ENCODE data around the gene SPSB2. TPM values are rescaled to one million over a fixed set of nuclear protein-coding genes. Genes with fewer than 3 reads are reported as not detected.

SPSB2 gene
- 1 to 10 TPM; 2.2 to 2.4 TPM for total RNA-seq

GRCh38 chr12:6873094-6874014 is at the start of gene SPSB2:
TSS of gene SPSB2 (minus strand) at chr12:6873303. CDS start at chr12:6872901, 402 bp downstream.
- peaks cover 38% of the 10 kb centered on the region for H3K4me1 Mint-ChIP-seq
- peak within 1 kb of the TSS; percentile 94 for H3K27ac Mint-ChIP-seq
- H3K36me3 Mint-ChIP-seq (ENCODE audit: low read depth): peaks cover 98% of the 10 kb centered on the region
- H3K9me3 Mint-ChIP-seq: no peaks in the 10 kb centered on the region
- H3K4me3 Mint-ChIP-seq: peak within 1 kb of the TSS; percentile 94
- no peaks in the 10 kb centered on the region for H3K27me3 Mint-ChIP-seq
- ATAC-seq (replicated peaks): peak; percentile 78

GRCh38 chr12:6921996-6922946 is 49.2 kb upstream of the SPSB2 start:
- ATAC-seq (replicated peaks): no peak
- H3K27ac Mint-ChIP-seq: peak overlapping the region; percentile 98
- no peaks in the 10 kb centered on the region for H3K9me3 Mint-ChIP-seq
- H3K4me1 Mint-ChIP-seq: peaks cover 40% of the 10 kb centered on the region
- no peak overlapping the region for H3K4me3 Mint-ChIP-seq
- H3K36me3 Mint-ChIP-seq (ENCODE audit: low read depth): peaks cover 84% of the 10 kb centered on the region
- no peaks in the 10 kb centered on the region for H3K27me3 Mint-ChIP-seq

- Mint-ChIP-seq H3K27ac (peak overlapping the region; percentile 20), H3K4me3 (no peak overlapping the region), H3K36me3 (ENCODE audit: low read depth) (peaks cover 84% of the 10 kb centered on the region), H3K4me1 (peaks cover 40% of the 10 kb centered on the region), H3K9me3 (no peaks in the 10 kb centered on the region), H3K27me3 (no peaks in the 10 kb centered on the region)
- ATAC-seq (replicated peaks): no peak
Observed at GRCh38 chr12:6921539-6921938, 48.4 kb upstream of the SPSB2 start.

GRCh38 chr12:6919588-6919987 is 46.5 kb upstream of the SPSB2 start:
- H3K36me3 Mint-ChIP-seq (ENCODE audit: low read depth): peaks cover 98% of the 10 kb centered on the region
- no peaks in the 10 kb centered on the region for H3K9me3 Mint-ChIP-seq
- peak overlapping the region; percentile 35 for H3K4me3 Mint-ChIP-seq
- no peaks in the 10 kb centered on the region for H3K27me3 Mint-ChIP-seq
- peak overlapping the region; percentile 75 for H3K27ac Mint-ChIP-seq
- H3K4me1 Mint-ChIP-seq: peaks cover 34% of the 10 kb centered on the region
- ATAC-seq (replicated peaks): no peak

- ATAC-seq (replicated peaks): no peak
- Mint-ChIP-seq H3K27ac (peak overlapping the region; percentile 93), H3K4me3 (peak overlapping the region; percentile 96), H3K4me1 (peaks cover 26% of the 10 kb centered on the region), H3K9me3 (no peaks in the 10 kb centered on the region), H3K36me3 (ENCODE audit: low read depth) (peaks cover 84% of the 10 kb centered on the region), H3K27me3 (no peaks in the 10 kb centered on the region)
Observed at GRCh38 chr12:6917491-6918231, 44.6 kb upstream of the SPSB2 start.

GRCh38 chr12:6916426-6917200 is 43.5 kb upstream of the SPSB2 start:
- no peaks in the 10 kb centered on the region for H3K27me3 Mint-ChIP-seq
- no peak for ATAC-seq (replicated peaks)
- H3K27ac Mint-ChIP-seq: peak overlapping the region; percentile 93
- peaks cover 25% of the 10 kb centered on the region for H3K4me1 Mint-ChIP-seq
- peaks cover 74% of the 10 kb centered on the region for H3K36me3 Mint-ChIP-seq (ENCODE audit: low read depth)
- peak overlapping the region; percentile 96 for H3K4me3 Mint-ChIP-seq
- H3K9me3 Mint-ChIP-seq: no peaks in the 10 kb centered on the region

- H3K4me1 Mint-ChIP-seq: peaks cover 25% of the 10 kb centered on the region
- peaks cover 66% of the 10 kb centered on the region for H3K36me3 Mint-ChIP-seq (ENCODE audit: low read depth)
- H3K27me3 Mint-ChIP-seq: no peaks in the 10 kb centered on the region
- ATAC-seq (replicated peaks): no peak
- H3K9me3 Mint-ChIP-seq: no peaks in the 10 kb centered on the region
- H3K27ac Mint-ChIP-seq: peak overlapping the region; percentile 93
- peak overlapping the region; percentile 96 for H3K4me3 Mint-ChIP-seq
Observed at GRCh38 chr12:6915789-6916285, 42.7 kb upstream of the SPSB2 start.

- Mint-ChIP-seq H3K27ac (peak overlapping the region; percentile 93), H3K4me3 (peak overlapping the region; percentile 96), H3K9me3 (no peaks in the 10 kb centered on the region), H3K36me3 (ENCODE audit: low read depth) (peaks cover 59% of the 10 kb centered on the region), H3K4me1 (peaks cover 25% of the 10 kb centered on the region), H3K27me3 (no peaks in the 10 kb centered on the region)
- ATAC-seq (replicated peaks): no peak
Observed at GRCh38 chr12:6914947-6915788, 42.1 kb upstream of the SPSB2 start.

GRCh38 chr12:6914246-6914946 is 41.3 kb upstream of the SPSB2 start, which contains the start of gene ENO2:
TSS of gene ENO2 (plus strand) at chr12:6914580. CDS start at chr12:6915833, 1,253 bp downstream.
- Mint-ChIP-seq H3K36me3 (ENCODE audit: low read depth) (peaks cover 52% of the 10 kb centered on the region), H3K27ac (peak within 1 kb of the TSS; percentile 93), H3K4me3 (peak within 1 kb of the TSS; percentile 96), H3K9me3 (no peaks in the 10 kb centered on the region), H3K27me3 (no peaks in the 10 kb centered on the region), H3K4me1 (peaks cover 17% of the 10 kb centered on the region)
- ATAC-seq (replicated peaks): peak; percentile 97

- H3K27me3 Mint-ChIP-seq: no peaks in the 10 kb centered on the region
- ATAC-seq (replicated peaks): no peak
- peak overlapping the region; percentile 96 for H3K4me3 Mint-ChIP-seq
- peaks cover 14% of the 10 kb centered on the region for H3K4me1 Mint-ChIP-seq
- peak overlapping the region; percentile 93 for H3K27ac Mint-ChIP-seq
- H3K9me3 Mint-ChIP-seq: no peaks in the 10 kb centered on the region
- H3K36me3 Mint-ChIP-seq (ENCODE audit: low read depth): peaks cover 33% of the 10 kb centered on the region
Observed at GRCh38 chr12:6912164-6912935, 39.2 kb upstream of the SPSB2 start.

GRCh38 chr12:6909421-6910145 is 36.5 kb upstream of the SPSB2 start:
- H3K4me3 Mint-ChIP-seq: no peak overlapping the region
- H3K36me3 Mint-ChIP-seq (ENCODE audit: low read depth): peaks cover 5% of the 10 kb centered on the region
- no peak for ATAC-seq (replicated peaks)
- H3K27me3 Mint-ChIP-seq: no peaks in the 10 kb centered on the region
- no peaks in the 10 kb centered on the region for H3K9me3 Mint-ChIP-seq
- peaks cover 8% of the 10 kb centered on the region for H3K4me1 Mint-ChIP-seq
- no peak overlapping the region for H3K27ac Mint-ChIP-seq
